ENCODE measurements around the gene GGT6. TPM values are rescaled to one million over a fixed set of nuclear protein-coding genes. Genes with fewer than 3 reads are reported as not detected.
A peak's percentile ranks its signal among the peaks of the same experiment; 100 is the strongest.

Gene GGT6
- polyA plus RNA-seq, 2 of the 4 experiments (the other 2 are of a cell fraction) = not detected

- H3K27ac ChIP-seq = peak overlapping the region; percentile 54 to 80
- TF ChIP-seq HOXB13 (CRISPR knock-in tag; IDR thresholded peaks at IDR 0.05; ENCODE audit: low read depth) = no peak
- TF ChIP-seq NPAS2 (CRISPR knock-in tag; IDR thresholded peaks at IDR 0.05; ENCODE audit: borderline replicate concordance) = no peak
- TF ChIP-seq ZNF302 (CRISPR knock-in tag; IDR thresholded peaks at IDR 0.05) = no peak
- TF ChIP-seq POLR2A (IDR thresholded peaks at IDR 0.05; ENCODE audit: low read length) = peak; percentile 25
- no peak for TF ChIP-seq CBX8 (IDR thresholded peaks at IDR 0.05)
- TF ChIP-seq, protein P1, sequence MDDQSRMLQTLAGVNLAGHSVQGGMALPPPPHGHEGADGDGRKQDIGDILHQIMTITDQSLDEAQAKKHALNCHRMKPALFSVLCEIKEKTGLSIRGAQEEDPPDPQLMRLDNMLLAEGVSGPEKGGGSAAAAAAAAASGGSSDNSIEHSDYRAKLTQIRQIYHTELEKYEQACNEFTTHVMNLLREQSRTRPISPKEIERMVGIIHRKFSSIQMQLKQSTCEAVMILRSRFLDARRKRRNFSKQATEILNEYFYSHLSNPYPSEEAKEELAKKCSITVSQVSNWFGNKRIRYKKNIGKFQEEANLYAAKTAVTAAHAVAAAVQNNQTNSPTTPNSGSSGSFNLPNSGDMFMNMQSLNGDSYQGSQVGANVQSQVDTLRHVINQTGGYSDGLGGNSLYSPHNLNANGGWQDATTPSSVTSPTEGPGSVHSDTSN (IDR thresholded peaks at IDR 0.05) = peak; percentile 53; the same call in 1 of the 2 replicates
- peak; percentile 67; the same call in 1 of the 2 replicates for TF ChIP-seq FOSB (CRISPR knock-in tag; IDR thresholded peaks at IDR 0.05)
- peak; percentile 46; the same call in 1 of the 2 replicates for TF ChIP-seq HOXA7 (CRISPR knock-in tag; IDR thresholded peaks at IDR 0.05)
- TF ChIP-seq POLR2AphosphoS2 (conservative IDR thresholded peaks at IDR 0.05; ENCODE audit: low read length) = peak; percentile 26; the same call in 1 of the 2 replicates
- TF ChIP-seq, protein P2, sequence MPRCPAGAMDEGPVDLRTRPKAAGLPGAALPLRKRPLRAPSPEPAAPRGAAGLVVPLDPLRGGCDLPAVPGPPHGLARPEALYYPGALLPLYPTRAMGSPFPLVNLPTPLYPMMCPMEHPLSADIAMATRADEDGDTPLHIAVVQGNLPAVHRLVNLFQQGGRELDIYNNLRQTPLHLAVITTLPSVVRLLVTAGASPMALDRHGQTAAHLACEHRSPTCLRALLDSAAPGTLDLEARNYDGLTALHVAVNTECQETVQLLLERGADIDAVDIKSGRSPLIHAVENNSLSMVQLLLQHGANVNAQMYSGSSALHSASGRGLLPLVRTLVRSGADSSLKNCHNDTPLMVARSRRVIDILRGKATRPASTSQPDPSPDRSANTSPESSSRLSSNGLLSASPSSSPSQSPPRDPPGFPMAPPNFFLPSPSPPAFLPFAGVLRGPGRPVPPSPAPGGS (IDR thresholded peaks at IDR 0.05) = peak; percentile 39; the same call in 2 of the 3 replicates
- TF ChIP-seq ZC3H11A (IDR thresholded peaks at IDR 0.05) = 0 out of 2 replicates have a peak, but pooled peaks have one; percentile 4
- no peak for TF ChIP-seq CHD4 (IDR thresholded peaks at IDR 0.05; ENCODE audit: borderline replicate concordance)
- TF ChIP-seq MYC (IDR thresholded peaks at IDR 0.05; ENCODE audit: borderline replicate concordance, low read length) = 0 out of 2 replicates have a peak, but pooled peaks have one; percentile 30
- TF ChIP-seq, protein P3, sequence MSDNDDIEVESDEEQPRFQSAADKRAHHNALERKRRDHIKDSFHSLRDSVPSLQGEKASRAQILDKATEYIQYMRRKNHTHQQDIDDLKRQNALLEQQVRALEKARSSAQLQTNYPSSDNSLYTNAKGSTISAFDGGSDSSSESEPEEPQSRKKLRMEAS (IDR thresholded peaks at IDR 0.05) = peak; percentile 28; the same call in 1 of the 2 replicates
- no peak for TF ChIP-seq SMC3 (IDR thresholded peaks at IDR 0.05)
- peak; percentile 30; the same call in 1 of the 2 replicates for TF ChIP-seq TFCP2L1 (CRISPR knock-in tag; IDR thresholded peaks at IDR 0.05)
- 0 out of 2 replicates have a peak, but pooled peaks have one; percentile 9 for TF ChIP-seq GATA3 (IDR thresholded peaks at IDR 0.05; ENCODE audit: borderline replicate concordance)
- TF ChIP-seq MAFK (IDR thresholded peaks at IDR 0.05; ENCODE audit: partially characterized antibody) = no peak
- 47% methylated on average over 18 of the region's 23 CpGs for WGBS (ENCODE audit: missing lambda C conversion rate)
- ChIA-PET CTCF (interaction anchor here (0.5 to 1.5 kb wide), 3 partner anchors 17 to 34 kb away, joined by 3 to 4 read pairs (median 4); no protein-coding TSS in a partner anchor), POLR2A (interaction anchor here (0.9 to 1.3 kb wide), 3 partner anchors 9 to 21 kb away, joined by 3 to 5 read pairs (median 3); partner anchors contain the start of gene MYBBP1A)
- H3K4me2 ChIP-seq = peak overlapping the region; percentile 72
- H3K4me1 ChIP-seq = peaks cover 20% of the 10 kb centered on the region
- ATAC-seq (peak; percentile 25 to 65), FAIRE-seq (no peak), DNase-seq (ENCODE audit: low read depth in 1 of 2, low spot score in 1 of 2) (peak in 1 of 2 experiments; percentile 53)
- no peaks in the 10 kb centered on the region for H3K9me3 ChIP-seq
- H3K4me3 ChIP-seq = no peak overlapping the region
Measured at GRCh38 chr17:4533523-4534504, 26.6 kb downstream of the GGT6 start.

DNA sequence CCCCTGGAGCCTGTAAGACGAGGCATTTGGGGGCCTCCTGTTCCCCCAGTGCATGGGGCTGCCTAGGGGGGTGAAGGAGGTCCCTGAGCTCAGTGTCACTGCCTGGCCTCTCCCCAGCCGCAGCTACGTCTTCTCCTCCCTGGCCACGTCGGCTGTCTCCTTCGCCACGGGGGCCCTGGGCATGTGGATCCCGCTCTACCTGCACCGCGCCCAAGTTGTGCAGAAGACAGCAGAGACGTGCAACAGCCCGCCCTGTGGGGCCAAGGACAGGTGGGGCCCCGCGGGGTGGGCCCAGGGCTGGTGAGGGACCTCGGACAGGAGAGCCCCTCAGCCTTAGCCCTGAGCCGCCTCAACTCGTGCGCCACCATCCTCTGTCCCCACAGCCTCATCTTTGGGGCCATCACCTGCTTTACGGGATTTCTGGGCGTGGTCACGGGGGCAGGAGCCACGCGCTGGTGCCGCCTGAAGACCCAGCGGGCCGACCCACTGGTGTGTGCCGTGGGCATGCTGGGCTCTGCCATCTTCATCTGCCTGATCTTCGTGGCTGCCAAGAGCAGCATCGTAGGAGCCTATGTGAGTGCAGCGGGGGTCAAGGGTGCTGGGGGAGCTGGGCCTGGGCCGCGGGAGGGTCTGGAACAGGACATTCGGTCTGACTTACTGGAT is 27.4 kb downstream of the GGT6 start:
- CTCF ChIA-PET = interaction anchor here (1.0 to 1.5 kb wide), 5 partner anchors 9 to 112 kb away, joined by 3 to 4 read pairs (median 3); no protein-coding TSS in a partner anchor
- no peak for DNase-seq (ENCODE audit: low read depth in 1 of 2, low spot score in 1 of 2)
- POLR2A ChIA-PET = no interaction called here

More for the DNA sequence above, 27.4 kb downstream of the GGT6 start:
- Histone ChIP-seq H3K27ac (peak overlapping the region in 1 of 2 experiments; percentile 80; a peak in 3 of 6 replicates), H3K4me3 (no peak overlapping the region), H3K9me3 (no peaks in the 10 kb centered on the region), H3K4me1 (peaks cover 20% of the 10 kb centered on the region), H3K4me2 (no peak overlapping the region)
- TF ChIP-seq EP300 (IDR thresholded peaks at IDR 0.05) = no peak
- TF ChIP-seq, protein P1 (IDR thresholded peaks at IDR 0.05) = peak; percentile 41; the same call in 1 of the 2 replicates
- no peak for TF ChIP-seq ATOH8 (CRISPR knock-in tag; IDR thresholded peaks at IDR 0.05; ENCODE audit: low read depth)
- ATAC-seq (no peak), FAIRE-seq (no peak)
- 89% methylated on average over 31 of the region's 33 CpGs for WGBS (ENCODE audit: missing lambda C conversion rate)
